ENCODE data around the gene TNS3. TPM values are rescaled to one million over a fixed set of nuclear protein-coding genes. Genes with fewer than 3 reads are reported as not detected.

Gene TNS3
- total and polyA plus RNA-seq, 10 donors, result 17.7 to 247 (median 147) TPM

DNA sequence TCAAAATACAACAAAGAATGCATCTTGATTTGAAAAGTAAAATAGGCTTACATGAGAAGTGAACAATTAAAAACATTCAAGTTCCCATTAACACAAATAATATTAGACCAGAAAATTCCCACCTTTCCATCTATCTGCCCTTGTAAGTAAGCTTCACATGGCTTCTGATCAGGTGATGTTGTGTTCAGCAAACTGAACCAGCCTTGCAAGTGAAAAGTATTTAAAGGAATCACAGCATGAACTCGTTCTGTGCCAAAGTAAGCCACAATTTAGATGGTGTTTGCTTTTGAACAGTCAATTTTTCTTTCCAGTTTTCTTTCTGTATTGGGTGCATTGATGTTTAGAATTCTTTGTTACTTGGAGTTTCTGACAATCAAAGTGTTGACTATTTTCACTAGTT, 347.9 kb downstream of the TNS3 start:
- no peaks in the 10 kb centered on the region for H3K36me3 ChIP-seq
- intact Hi-C loops (cut with DNase I; ENCODE audit: low total_unique reads), result no loop called here
- no peak for DNase-seq
- H3K9me3 ChIP-seq, result no peaks in the 10 kb centered on the region
- no peak overlapping the region for H3K4me3 ChIP-seq
- no peak overlapping the region for H3K27ac ChIP-seq
- H3K27me3 ChIP-seq (replicated peaks in 1 of 7), result no peaks in the 10 kb centered on the region
- 59 to 85% (median 69%) methylated on average over 1 of the region's 1 CpG for WGBS, 5 donors
- no peaks in the 10 kb centered on the region for H3K4me1 ChIP-seq
- TF ChIP-seq POLR2AphosphoS5 (IDR thresholded peaks at IDR 0.05), result no peak
- no peak for TF ChIP-seq POLR2A (IDR thresholded peaks at IDR 0.05)
- TF ChIP-seq, protein P1, sequence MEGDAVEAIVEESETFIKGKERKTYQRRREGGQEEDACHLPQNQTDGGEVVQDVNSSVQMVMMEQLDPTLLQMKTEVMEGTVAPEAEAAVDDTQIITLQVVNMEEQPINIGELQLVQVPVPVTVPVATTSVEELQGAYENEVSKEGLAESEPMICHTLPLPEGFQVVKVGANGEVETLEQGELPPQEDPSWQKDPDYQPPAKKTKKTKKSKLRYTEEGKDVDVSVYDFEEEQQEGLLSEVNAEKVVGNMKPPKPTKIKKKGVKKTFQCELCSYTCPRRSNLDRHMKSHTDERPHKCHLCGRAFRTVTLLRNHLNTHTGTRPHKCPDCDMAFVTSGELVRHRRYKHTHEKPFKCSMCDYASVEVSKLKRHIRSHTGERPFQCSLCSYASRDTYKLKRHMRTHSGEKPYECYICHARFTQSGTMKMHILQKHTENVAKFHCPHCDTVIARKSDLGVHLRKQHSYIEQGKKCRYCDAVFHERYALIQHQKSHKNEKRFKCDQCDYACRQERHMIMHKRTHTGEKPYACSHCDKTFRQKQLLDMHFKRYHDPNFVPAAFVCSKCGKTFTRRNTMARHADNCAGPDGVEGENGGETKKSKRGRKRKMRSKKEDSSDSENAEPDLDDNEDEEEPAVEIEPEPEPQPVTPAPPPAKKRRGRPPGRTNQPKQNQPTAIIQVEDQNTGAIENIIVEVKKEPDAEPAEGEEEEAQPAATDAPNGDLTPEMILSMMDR (IDR thresholded peaks at IDR 0.05 in 8 of 11, conservative IDR thresholded peaks at IDR 0.05 in 3 of 11), result no peak

DNA sequence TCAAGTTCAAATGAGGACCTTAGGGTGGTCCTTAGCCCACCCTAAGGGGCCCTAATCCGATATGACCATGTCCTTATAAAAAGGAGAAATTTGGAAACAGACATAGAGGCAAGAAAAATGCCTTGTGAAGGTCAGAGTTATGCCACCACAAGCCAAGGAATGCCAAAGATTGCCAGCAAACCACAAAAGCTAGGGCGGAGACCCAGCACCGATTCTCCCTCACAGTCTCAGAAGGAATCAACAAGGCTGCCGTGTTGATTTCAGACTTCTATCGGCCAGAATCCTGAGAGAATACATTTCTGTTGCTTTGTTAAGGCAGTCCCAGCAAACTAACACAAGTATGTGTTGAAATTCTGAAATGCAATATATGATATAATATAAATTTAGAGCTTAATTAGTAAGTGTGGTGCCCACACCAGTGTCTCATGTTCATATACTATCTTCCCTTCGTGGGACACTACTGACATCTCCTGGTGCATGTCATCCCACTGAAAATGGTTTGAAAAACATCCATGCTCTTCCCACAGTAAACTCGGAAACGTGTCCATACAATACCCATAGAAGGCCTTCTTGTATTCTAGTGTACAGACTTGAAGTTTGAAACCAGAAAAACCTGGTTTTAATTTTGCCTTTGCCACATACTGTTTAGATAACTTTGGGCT, 349.0 kb downstream of the TNS3 start:
- no peak overlapping the region for H3K27ac ChIP-seq
- no peaks in the 10 kb centered on the region for H3K9me3 ChIP-seq
- WGBS, 5 donors, result 77 to 91% (median 81%) methylated on average over 8 of the region's 8 CpGs
- no peak for DNase-seq
- H3K4me3 ChIP-seq, result no peak overlapping the region
- no peaks in the 10 kb centered on the region for H3K36me3 ChIP-seq
- TF ChIP-seq POLR2AphosphoS5 (IDR thresholded peaks at IDR 0.05), result no peak
- TF ChIP-seq, protein P1 (IDR thresholded peaks at IDR 0.05 in 8 of 11, conservative IDR thresholded peaks at IDR 0.05 in 3 of 11), result no peak
- no peak for TF ChIP-seq POLR2A (IDR thresholded peaks at IDR 0.05)
- no peaks in the 10 kb centered on the region for H3K4me1 ChIP-seq
- intact Hi-C loops (cut with DNase I; ENCODE audit: low total_unique reads), result no loop called here
- H3K27me3 ChIP-seq (replicated peaks in 1 of 7), result no peaks in the 10 kb centered on the region

DNA sequence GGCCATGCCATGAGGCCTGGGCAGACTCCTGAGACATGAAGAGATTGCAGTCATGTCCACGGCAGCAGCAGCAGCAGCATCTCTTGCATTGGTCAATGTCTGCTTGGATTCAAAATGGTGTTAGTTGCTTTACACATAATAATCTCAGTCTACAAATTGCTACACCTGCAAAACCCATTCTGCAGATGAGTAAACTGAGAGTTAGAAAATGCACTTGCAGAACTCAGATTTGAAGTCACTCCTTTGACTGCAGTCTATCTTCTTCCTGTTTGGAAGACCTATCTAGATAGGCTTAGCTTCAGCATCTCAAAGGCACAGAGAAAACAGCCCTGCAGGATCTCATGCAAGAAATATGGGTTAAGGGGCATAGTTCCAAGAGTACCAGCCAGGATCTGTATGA, 350.3 kb downstream of the TNS3 start:
- Histone ChIP-seq H3K36me3 (no peaks in the 10 kb centered on the region), H3K4me3 (no peak overlapping the region), H3K27ac (no peak overlapping the region), H3K4me1 (no peaks in the 10 kb centered on the region), H3K27me3 (replicated peaks in 1 of 7) (no peaks in the 10 kb centered on the region), H3K9me3 (no peaks in the 10 kb centered on the region)
- intact Hi-C loops (cut with DNase I; ENCODE audit: low total_unique reads), result no loop called here
- 86 to 98% (median 93%) methylated on average over 1 of the region's 1 CpG for WGBS, 5 donors
- no peak for DNase-seq
- TF ChIP-seq, protein P1 (IDR thresholded peaks at IDR 0.05 in 8 of 11, conservative IDR thresholded peaks at IDR 0.05 in 3 of 11), result no peak
- TF ChIP-seq POLR2AphosphoS5 (IDR thresholded peaks at IDR 0.05), result no peak
- TF ChIP-seq POLR2A (IDR thresholded peaks at IDR 0.05), result no peak

DNA sequence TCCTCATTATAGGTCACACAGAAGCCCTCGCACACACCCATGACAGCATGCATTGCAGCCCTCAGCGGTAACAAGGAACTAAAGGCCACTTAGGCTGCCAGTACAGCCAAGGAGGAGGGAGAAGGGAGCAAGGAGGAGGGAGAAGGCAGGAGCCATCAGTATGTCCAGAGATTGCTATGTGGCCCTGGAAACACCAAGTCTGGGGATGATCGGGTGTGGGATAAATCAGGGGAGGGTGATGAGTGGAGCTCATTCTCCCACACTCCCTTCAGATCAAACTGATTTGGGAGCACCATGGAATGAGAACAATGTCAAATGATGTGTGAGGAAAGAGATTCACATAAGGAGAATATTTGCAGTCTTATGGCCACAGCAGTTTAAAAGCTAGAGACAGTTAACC, 350.9 kb downstream of the TNS3 start:
- Histone ChIP-seq H3K36me3 (no peaks in the 10 kb centered on the region), H3K27me3 (replicated peaks in 1 of 7) (no peaks in the 10 kb centered on the region), H3K4me1 (peaks cover 0 to 3% (median 1%) of the 10 kb centered on the region in 6 donors), H3K4me3 (no peak overlapping the region), H3K9me3 (no peaks in the 10 kb centered on the region), H3K27ac (no peak overlapping the region)
- intact Hi-C loops (cut with DNase I; ENCODE audit: low total_unique reads), result no loop called here
- DNase-seq, result no peak
- TF ChIP-seq, protein P1 (IDR thresholded peaks at IDR 0.05 in 8 of 11, conservative IDR thresholded peaks at IDR 0.05 in 3 of 11), result no peak
- no peak for TF ChIP-seq POLR2AphosphoS5 (IDR thresholded peaks at IDR 0.05)
- no peak for TF ChIP-seq POLR2A (IDR thresholded peaks at IDR 0.05)
- WGBS, 5 donors, result 70 to 96% (median 88%) methylated on average over 3 of the region's 3 CpGs

Data from spleen (tissue), 11 donors.